IMR-90 (cell line): ENCODE data around the gene MAP6. TPM values are rescaled to one million over a fixed set of nuclear protein-coding genes. Genes with fewer than 3 reads are reported as not detected.

Experiments
- ATAC-seq: fragments of 200-7000 bp; cut with Tn5 transposase; 2 replicates; pipeline ENCODE4 v1.9.1; 2020; ENCODE audit warnings: low read depth, mild to moderate bottlenecking, moderate library complexity
- BruUV-seq: library from RNA; stranded (reverse); fragments of 400-500 nt; replicated peaks from 2 replicates; lab custom pipeline; 2021; lab: Mats Ljungman, UMichigan
- CTCF ChIA-PET: fragments of 300-600 bp; formaldehyde crosslinking; extraction: SDS; loops from one replicate; lab custom pipeline; 2021; ENCODE audit warnings: antibody characterized with exemption; lab: Yijun Ruan, JAX
- POLR2A ChIA-PET: fragments of 300-600 bp; sonication (Branson Sonifier 250); formaldehyde crosslinking; loops from one replicate; lab custom pipeline; 2022; ENCODE audit warnings: antibody characterized with exemption; ENCODE audit not compliant: unreplicated experiment; lab: Charles Lee
- DNase-seq: peaks from one replicate; pipeline ENCODE4 v3.0.0; 2013
- H2AFZ ChIP-seq: replicated peaks from 2 replicates; pipeline ENCODE3; 2013; ENCODE audit warnings: low read length, mild to moderate bottlenecking; ENCODE audit not compliant: poor library complexity
- H2AK5ac ChIP-seq: 2 replicates; pipeline ENCODE4 v1.6.1; 2013; ENCODE audit warnings: low read depth, low read length, inconsistent platforms
- H2AK9ac ChIP-seq: replicated peaks from 2 replicates; pipeline ENCODE3; 2013; ENCODE audit warnings: mild to moderate bottlenecking, low read depth, low read length, moderate library complexity; ENCODE audit not compliant: poor library complexity
- H2BK120ac ChIP-seq: 2 replicates; pipeline ENCODE4 v1.6.1; 2013; ENCODE audit warnings: low read depth, low read length, inconsistent platforms
- H2BK15ac ChIP-seq: 3 replicates; pipeline ENCODE4 v1.6.1; 2013; ENCODE audit warnings: low read depth, low read length, inconsistent platforms
- H2BK20ac ChIP-seq: 2 replicates; pipeline ENCODE4 v1.6.1; 2013; ENCODE audit warnings: low read depth, mild to moderate bottlenecking, inconsistent platforms, low read length, moderate library complexity
- H2BK5ac ChIP-seq: 2 replicates; pipeline ENCODE4 v1.6.1; 2013; ENCODE audit warnings: mild to moderate bottlenecking, low read depth, low read length, inconsistent platforms; ENCODE audit not compliant: poor library complexity, severe bottlenecking
- H3K14ac ChIP-seq: replicated peaks from 2 replicates; pipeline ENCODE4 v1.6.1; 2013; ENCODE audit warnings: low read depth, low read length, inconsistent platforms
- H3K18ac ChIP-seq: 2 replicates; pipeline ENCODE4 v1.6.1; 2013; ENCODE audit warnings: low read depth, low read length, control low read depth
- H3K23ac ChIP-seq: 2 replicates; pipeline ENCODE4 v1.6.1; 2013; ENCODE audit warnings: low read depth, low read length, inconsistent platforms
- H3K27ac ChIP-seq: 2 replicates; pipeline ENCODE4 v1.5.1; 2013; ENCODE audit warnings: mild to moderate bottlenecking, control low read depth, low read length; ENCODE audit not compliant: insufficient read depth
- H3K27me3 ChIP-seq: 2 replicates; pipeline ENCODE4 v1.6.1; 2013; ENCODE audit warnings: low read length; ENCODE audit not compliant: control insufficient read depth, insufficient read depth
- H3K36me3 ChIP-seq: 2 replicates; pipeline ENCODE4 v1.6.1; 2013; ENCODE audit warnings: low read length, mixed read lengths; ENCODE audit not compliant: control insufficient read depth, insufficient read depth
- H3K4ac ChIP-seq: 2 replicates; pipeline ENCODE4 v1.6.1; 2013; ENCODE audit warnings: low read depth, low read length, inconsistent platforms
- H3K4me1 ChIP-seq: 2 replicates; pipeline ENCODE4 v1.6.1; 2013; ENCODE audit warnings: low read length, mixed read lengths; ENCODE audit not compliant: control insufficient read depth, insufficient read depth
- H3K4me2 ChIP-seq: 2 replicates; pipeline ENCODE4 v1.6.1; 2013; ENCODE audit warnings: low read depth, mild to moderate bottlenecking, control low read depth, low read length, moderate library complexity
- H3K4me3 ChIP-seq: 2 replicates; pipeline ENCODE4 v1.5.1; 2013; ENCODE audit warnings: low read depth, mild to moderate bottlenecking, control low read depth, low read length, moderate library complexity; ENCODE audit not compliant: insufficient read depth
- H3K56ac ChIP-seq: 2 replicates; pipeline ENCODE4 v1.6.1; 2013; ENCODE audit warnings: low read length, inconsistent platforms; ENCODE audit not compliant: insufficient read depth; ENCODE audit errors: extremely low read depth
- H3K79me1 ChIP-seq, 2 experiments: 2 replicates each; pipeline ENCODE4 v1.6.1; 2013; ENCODE audit warnings: low read length in 2 of 2, inconsistent platforms in 1 of 2, low read depth in 1 of 2
- H3K9ac ChIP-seq: 2 replicates; pipeline ENCODE4 v1.6.1; 2013; ENCODE audit warnings: low read depth, low read length, control low read depth
- H3K9me1 ChIP-seq: 2 replicates; pipeline ENCODE4 v1.6.1; 2013; ENCODE audit warnings: low read length, inconsistent platforms; ENCODE audit not compliant: insufficient read depth
- H3K9me3 ChIP-seq: 2 replicates; pipeline ENCODE4 v1.6.1; 2013; ENCODE audit warnings: low read length; ENCODE audit not compliant: control insufficient read depth, insufficient read depth
- H4K20me1 ChIP-seq: 2 replicates; pipeline ENCODE4 v1.6.1; 2013; ENCODE audit warnings: low read length, inconsistent platforms; ENCODE audit not compliant: insufficient read depth
- H4K5ac ChIP-seq: 2 replicates; pipeline ENCODE4 v1.6.1; 2013; ENCODE audit warnings: mild to moderate bottlenecking, low read depth, low read length, control low read depth
- H4K8ac ChIP-seq, 2 experiments: 2 replicates each; pipeline ENCODE4 v1.6.1; 2013; ENCODE audit warnings: low read depth in 2 of 2, low read length in 2 of 2, control low read depth in 1 of 2, inconsistent platforms in 1 of 2
- H4K91ac ChIP-seq: 2 replicates; pipeline ENCODE4 v1.6.1; 2013; ENCODE audit warnings: low read depth, low read length, inconsistent platforms; ENCODE audit not compliant: insufficient read depth
- CTCF ChIP-seq: conservative IDR thresholded peaks from 2 replicates; pipeline ENCODE4 v1.5.1; 2012; ENCODE audit warnings: mild to moderate bottlenecking, low read depth, low read length, improper control_type of control experiment
- MAZ ChIP-seq: IDR thresholded peaks from 2 replicates; pipeline ENCODE4 v1.6.1; 2012; ENCODE audit warnings: low read depth, mild to moderate bottlenecking, low read length, improper control_type of control experiment, moderate library complexity, borderline replicate concordance
- POLR2A ChIP-seq: IDR thresholded peaks from 2 replicates; pipeline ENCODE4 v1.6.1; 2012; ENCODE audit warnings: mild to moderate bottlenecking, low read depth, low read length
- USF2 ChIP-seq: fragments of 150-350 bp; IDR thresholded peaks from 2 replicates; pipeline ENCODE4 v1.6.1; 2017; ENCODE audit warnings: mild to moderate bottlenecking, antibody characterized with exemption, low read length, low read depth
- WGBS, 2 experiments: methylation state at CpG; one replicate each; pipeline versions ENCODE4 v1.1.5 to v1.1.7; 2013; ENCODE audit warnings: missing lambda C conversion rate in 2 of 2; ENCODE audit not compliant: insufficient read length in 1 of 2; ENCODE audit errors: extremely low coverage in 2 of 2; 5-methylcytosine and 5-hydroxymethylcytosine counted together
- dilution Hi-C: fragments of 300-500 bp; cut with HindIII; formaldehyde crosslinking; loops from one replicate; pipeline ENCODE4 v1.14.3; 2018; ENCODE audit warnings: low sequenced_read_pairs; ENCODE audit not compliant: unreplicated experiment
- in situ Hi-C: fragments of 300-500 bp; cut with MboI; formaldehyde crosslinking; loops from 3 replicates; pipeline ENCODE4 v1.14.3; 2019; ENCODE audit warnings: low sequenced_read_pairs, inconsistent platforms, mixed read lengths
- intact Hi-C: fragments of 100-400 bp; cut with micrococcal nuclease; formaldehyde crosslinking; loops from 2 replicates; pipeline ENCODE4 v1.10.0; 2022
- polyA plus RNA-seq, 3 experiments: library from polyadenylated mRNA; depleted of rRNA; stranded (reverse); fragments of >200 nt; gene quantifications; 2 replicates each; pipeline ENCODE4 v1.2.3, GENCODE V29; 2012; ENCODE audit warnings: low replicate concordance in 1 of 3
- total RNA-seq: library from RNA; depleted of rRNA; stranded (reverse); fragments of >200 nt; gene quantifications from 2 replicates; pipeline ENCODE4 v1.2.3, GENCODE V29; 2012

The MAP6 gene
- total and polyA plus RNA-seq, 2 of the 4 experiments (the other 2 are of a cell fraction): 3.0 to 3.4 TPM

GRCh38 chr11:75582895-75583717, 85.7 kb downstream of the MAP6 start:
- peaks cover 8% of the 10 kb centered on the region for H3K4me1 ChIP-seq
- BruUV-seq: no TSS peak
- peaks cover 10% of the 10 kb centered on the region for H3K9me1 ChIP-seq
- peak overlapping the region; percentile 100 for H2AK9ac ChIP-seq
- peak overlapping the region; percentile 85 for H2BK5ac ChIP-seq
- peak; percentile 66 for DNase-seq
- H3K4me3 ChIP-seq: peak overlapping the region; percentile 65
- no peaks in the 10 kb centered on the region for H4K20me1 ChIP-seq
- H3K56ac ChIP-seq: peak overlapping the region; percentile 70
- POLR2A ChIA-PET: interaction anchor here (0.6 to 0.8 kb wide), 2 partner anchors 19 to 21 kb away, joined by 3 read pairs; partner anchors contain the start of gene SERPINH1
- dilution Hi-C loops: no loop called here
- H3K4me2 ChIP-seq: peak overlapping the region; percentile 98
- no peaks in the 10 kb centered on the region for H3K9me3 ChIP-seq
- peaks cover 4 to 19% of the 10 kb centered on the region in 2 experiments; a peak in 3 of 4 replicates for H3K79me1 ChIP-seq
- peak overlapping the region; percentile 99 for H4K5ac ChIP-seq
- peak overlapping the region; percentile 98 for H3K4ac ChIP-seq
- H3K23ac ChIP-seq: peak overlapping the region; percentile 88; the same call in 1 of the 2 replicates
- peak overlapping the region; percentile 99 for H2AFZ ChIP-seq
- peak; percentile 54; the same call in 1 of the 2 replicates for TF ChIP-seq MAZ
- TF ChIP-seq CTCF: 0 out of 2 replicates have a peak, but pooled peaks have one; percentile 9
- 0 out of 2 replicates have a peak, but pooled peaks have one; percentile 53 for TF ChIP-seq POLR2A
- no peak for TF ChIP-seq USF2
- peak overlapping the region; percentile 100 for H4K8ac ChIP-seq
- peak overlapping the region; percentile 98 for H3K14ac ChIP-seq
- peak overlapping the region; percentile 98 for H2BK15ac ChIP-seq
- H3K18ac ChIP-seq: peak overlapping the region; percentile 94
- no peaks in the 10 kb centered on the region for H3K36me3 ChIP-seq
- H3K27me3 ChIP-seq: no peaks in the 10 kb centered on the region
- intact Hi-C loops: loop anchor here (5.0 kb wide), 2 partner anchors 84 to 124 kb away; partner anchors contain the start of gene MAP6
- in situ Hi-C loops: no loop called here
- H4K91ac ChIP-seq: peak overlapping the region; percentile 98
- CTCF ChIA-PET: no interaction called here
- peak overlapping the region; percentile 58; the same call in 1 of the 2 replicates for H2BK120ac ChIP-seq
- H3K27ac ChIP-seq: peak overlapping the region; percentile 95
- peak; percentile 94 for ATAC-seq
- H2BK20ac ChIP-seq: 0 out of 2 replicates have a peak overlapping the region, but pooled peaks have one; percentile 21
- 2% methylated on average over 29 of the region's 68 CpGs; no CpG with 5 or more reads in 1 of the 2 experiments for WGBS, 2 experiments
- peak overlapping the region; percentile 98 for H2AK5ac ChIP-seq
- peak overlapping the region; percentile 92 for H3K9ac ChIP-seq
